HG03045 (cell line): ENCODE measurements around the gene GLB1L3.

Source experiments
- ATAC-seq: cut with Tn5 transposase; IDR thresholded peaks from one replicate; pipeline ENCODE4 v1.9.1; 2021; ENCODE audit warnings: mild to moderate bottlenecking, moderate library complexity; ENCODE audit not compliant: unreplicated experiment

The GLB1L3 gene

GRCh38 chr11:134275534-134276395 is at the start of gene GLB1L3:
TSS of gene GLB1L3 (plus strand) at chr11:134276379. CDS start at chr11:134276741, 362 bp downstream.
- ATAC-seq, result peak; percentile 63

- no peak for ATAC-seq
These were observed 49.3 kb upstream of the GLB1L3 start for GRCh38 chr11:134226806-134227325.

GRCh38 chr11:134228625-134229024 is 47.6 kb upstream of the GLB1L3 start:
- ATAC-seq, result peak; percentile 45

- ATAC-seq, result no peak
These were observed 46.9 kb upstream of the GLB1L3 start for GRCh38 chr11:134229126-134229790.

- ATAC-seq, result no peak
These were observed 45.8 kb upstream of the GLB1L3 start for GRCh38 chr11:134230339-134230738.

GRCh38 chr11:134231958-134232659 is 44.1 kb upstream of the GLB1L3 start:
- ATAC-seq, result no peak

- ATAC-seq, result no peak
These were observed 42.4 kb upstream of the GLB1L3 start for GRCh38 chr11:134233729-134234179.

- ATAC-seq, result no peak
These were observed 40.8 kb upstream of the GLB1L3 start for GRCh38 chr11:134235399-134235798.

- no peak for ATAC-seq
These were observed 39.2 kb upstream of the GLB1L3 start for GRCh38 chr11:134236834-134237556.

GRCh38 chr11:134237557-134237922 is 38.6 kb upstream of the GLB1L3 start:
- ATAC-seq, result no peak

GRCh38 chr11:134238956-134239355 is 37.2 kb upstream of the GLB1L3 start:
- ATAC-seq, result no peak

- ATAC-seq, result no peak
These were observed 35.6 kb upstream of the GLB1L3 start for GRCh38 chr11:134240592-134240991.

GRCh38 chr11:134242376-134242775 is 33.8 kb upstream of the GLB1L3 start:
- no peak for ATAC-seq

- no peak for ATAC-seq
These were observed 32.3 kb upstream of the GLB1L3 start for GRCh38 chr11:134243913-134244312.

GRCh38 chr11:134244593-134244992 is 31.6 kb upstream of the GLB1L3 start:
- peak; percentile 61 for ATAC-seq

- no peak for ATAC-seq
These were observed 30.7 kb upstream of the GLB1L3 start for GRCh38 chr11:134245434-134245833.

GRCh38 chr11:134246100-134246499 is 30.1 kb upstream of the GLB1L3 start:
- ATAC-seq, result no peak

GRCh38 chr11:134246678-134247077 is 29.5 kb upstream of the GLB1L3 start:
- ATAC-seq, result no peak

- no peak for ATAC-seq
These were observed 27.2 kb upstream of the GLB1L3 start for GRCh38 chr11:134248910-134249480.

- no peak for ATAC-seq
These were observed 25.9 kb upstream of the GLB1L3 start for GRCh38 chr11:134250246-134250645.
